AG04450 (cell line): ENCODE measurements around the gene TTN. TPM values are rescaled to one million over a fixed set of nuclear protein-coding genes. Genes with fewer than 3 reads are reported as not detected.

Experiments used
- CTCF ChIA-PET: fragments of 300-600, 350-600 bp; formaldehyde crosslinking; extraction: SDS; loops from one replicate; lab custom pipeline; 2022; ENCODE audit warnings: antibody characterized with exemption, inconsistent platforms; lab: Charles Lee
- POLR2A ChIA-PET: fragments of 350-600 bp; formaldehyde crosslinking; extraction: SDS; loops from one replicate; lab custom pipeline; 2021; ENCODE audit warnings: antibody characterized with exemption, inconsistent platforms; lab: Yijun Ruan, JAX
- DNase-seq: peaks from one replicate; pipeline ENCODE4 v3.0.0-alpha.2; 2011; ENCODE audit warnings: low read depth, low spot score
- H3K27ac ChIP-seq: one replicate; pipeline ENCODE4 v1.5.1; 2012; ENCODE audit warnings: low read depth, low read length, control low read depth
- H3K27me3 ChIP-seq: one replicate; pipeline ENCODE4 v1.6.0; 2012; ENCODE audit warnings: low read length; ENCODE audit not compliant: control insufficient read depth, insufficient read depth
- H3K4me3 ChIP-seq: 2 replicates; pipeline ENCODE4 v1.5.1; 2011; ENCODE audit warnings: mild to moderate bottlenecking, low read depth, low read length, control low read depth
- H3K9me3 ChIP-seq: 2 replicates; pipeline ENCODE4 v1.5.1; 2012; ENCODE audit warnings: low read length; ENCODE audit not compliant: control insufficient read depth, insufficient read depth
- CTCF ChIP-seq: IDR thresholded peaks from 2 replicates; pipeline ENCODE4 v1.5.1; 2011; ENCODE audit warnings: low read depth, low read length, control low read depth, inconsistent platforms
- polyA plus RNA-seq: library from polyadenylated mRNA; depleted of rRNA; stranded (reverse); fragments of >200 nt; gene quantifications from 2 replicates; pipeline ENCODE4 v1.2.3, GENCODE V29; 2011

The TTN gene
- polyA plus RNA-seq, 1 experiment = 0.06 TPM

DNA sequence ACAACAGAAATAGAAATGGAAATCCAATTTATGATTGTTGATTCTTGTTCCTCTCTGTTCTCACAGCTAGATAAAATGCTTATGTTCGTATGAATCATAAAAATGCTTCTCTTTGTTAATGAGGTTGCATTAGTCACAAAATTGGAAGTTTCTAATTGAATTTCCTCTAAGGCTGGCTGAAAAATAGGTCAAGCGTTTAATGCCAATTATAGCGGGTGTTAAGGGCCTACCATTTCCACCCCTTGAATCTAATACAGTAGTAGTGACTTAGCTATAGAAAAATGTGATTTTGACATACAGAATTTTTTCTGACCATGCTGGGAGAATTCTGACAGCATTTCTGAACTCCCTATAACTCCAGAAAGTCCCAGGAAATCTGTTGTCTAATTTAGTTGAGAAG, 107.1 kb downstream of the TTN start:
- ChIA-PET POLR2A (no interaction called here), CTCF (interaction anchor here (0.6 to 2.8 kb wide), 26 partner anchors 9 to 770 kb away, joined by 3 to 18 read pairs (median 4); no protein-coding TSS in a partner anchor)
- no peak for TF ChIP-seq CTCF
- no peak for DNase-seq
- Histone ChIP-seq H3K27me3 (no peaks in the 10 kb centered on the region), H3K9me3 (no peaks in the 10 kb centered on the region), H3K27ac (no peak overlapping the region), H3K4me3 (no peak overlapping the region)

GRCh38 chr2:178692845-178693244, 114.4 kb downstream of the TTN start:
- TF ChIP-seq CTCF = no peak
- H3K4me3 ChIP-seq = no peak overlapping the region
- no peak overlapping the region for H3K27ac ChIP-seq
- POLR2A ChIA-PET = no interaction called here
- H3K9me3 ChIP-seq = no peaks in the 10 kb centered on the region
- CTCF ChIA-PET = no interaction called here
- DNase-seq = no peak
- no peaks in the 10 kb centered on the region for H3K27me3 ChIP-seq

DNA sequence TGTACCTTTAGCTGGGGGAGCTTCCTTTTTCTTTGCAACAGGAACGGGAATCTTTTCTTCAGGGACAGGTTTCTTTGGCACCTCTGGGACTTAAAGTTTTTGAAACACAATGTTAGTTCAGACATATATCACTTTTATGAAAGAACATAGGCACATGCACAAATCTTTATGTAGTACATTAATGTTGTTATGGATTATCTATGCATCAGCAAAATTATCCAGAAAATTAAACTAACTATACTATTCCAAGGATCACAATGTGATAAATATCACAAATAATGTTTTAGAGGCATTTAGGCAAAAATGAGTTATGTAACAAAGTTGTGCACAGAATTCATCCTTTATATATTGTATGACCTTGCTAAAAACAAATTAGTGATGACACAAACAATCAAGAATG, 117.4 kb downstream of the TTN start:
- DNase-seq = no peak
- Histone ChIP-seq H3K9me3 (no peaks in the 10 kb centered on the region), H3K27me3 (no peaks in the 10 kb centered on the region), H3K4me3 (no peak overlapping the region), H3K27ac (no peak overlapping the region)
- TF ChIP-seq CTCF = no peak
- POLR2A ChIA-PET = no interaction called here
- CTCF ChIA-PET = interaction anchor here (1.2 kb wide), 1 partner anchor 11 kb away, joined by 6 read pairs; no protein-coding TSS in a partner anchor

GRCh38 chr2:178683877-178684276, 123.3 kb downstream of the TTN start:
- Histone ChIP-seq H3K4me3 (no peak overlapping the region), H3K9me3 (no peaks in the 10 kb centered on the region), H3K27ac (no peak overlapping the region), H3K27me3 (no peaks in the 10 kb centered on the region)
- no peak for TF ChIP-seq CTCF
- DNase-seq = no peak
- CTCF ChIA-PET = interaction anchor here (1.5 kb wide), 1 partner anchor 17 kb away, joined by 12 read pairs; no protein-coding TSS in a partner anchor
- POLR2A ChIA-PET = no interaction called here

DNA sequence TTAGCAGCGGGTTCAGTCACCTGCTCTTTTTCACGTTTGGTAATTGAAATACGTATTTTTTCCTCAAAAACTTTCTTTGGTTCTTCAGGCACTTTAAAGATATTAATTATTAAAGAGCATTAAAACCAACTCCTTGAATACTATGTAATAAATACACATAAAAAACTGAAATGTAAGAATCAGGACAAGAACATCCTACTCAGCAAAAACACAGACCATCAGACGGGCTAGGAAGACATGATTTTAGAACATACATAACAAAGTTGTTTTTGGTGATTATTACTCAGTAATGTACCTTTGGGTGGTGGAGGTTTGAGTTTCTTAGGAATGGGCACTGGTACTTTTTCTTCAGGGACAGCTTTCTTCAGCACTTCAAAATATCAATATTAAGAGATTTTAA, 126.1 kb downstream of the TTN start:
- no peaks in the 10 kb centered on the region for H3K9me3 ChIP-seq
- no peak for DNase-seq
- H3K4me3 ChIP-seq = no peak overlapping the region
- H3K27ac ChIP-seq = no peak overlapping the region
- no peaks in the 10 kb centered on the region for H3K27me3 ChIP-seq
- TF ChIP-seq CTCF = no peak
- CTCF ChIA-PET = interaction anchor here (1.5 kb wide), 1 partner anchor 20 kb away, joined by 8 read pairs; no protein-coding TSS in a partner anchor
- POLR2A ChIA-PET = no interaction called here
